Loucy (cell line): ENCODE data around the gene PRRX2.

Experiments
- CTCF ChIP-seq: fragments of 200-600 bp; sonication (generic); conservative IDR thresholded peaks from 2 replicates; pipeline ENCODE4 v1.5.1; 2014; ENCODE audit warnings: mild to moderate bottlenecking, antibody characterized with exemption, low read length
- EZH2phosphoT487 ChIP-seq: fragments of 200-600 bp; IDR thresholded peaks from 2 replicates; pipeline ENCODE4 v1.6.1; 2018; ENCODE audit warnings: antibody characterized with exemption, mild to moderate bottlenecking, moderate library complexity, borderline replicate concordance

- TF ChIP-seq EZH2phosphoT487 (no peak), CTCF (no peak)
Measured at GRCh38 chr9:129639756-129640085, 25.7 kb upstream of the PRRX2 start.
